NCI-H82 treated with DMSO at 0.1 percent for 48 hours (cell line): Measurements from ENCODE around the gene DOP1A.

Experiments
- DNase-seq: peaks from one replicate; lab custom pipeline; 2025; ENCODE audit not compliant: unreplicated experiment; lab: John Stamatoyannopoulos, UW

The DOP1A gene

GRCh38 chr6:83193747-83194566 is 126.5 kb downstream of the DOP1A start:
- no peak for DNase-seq

DNA sequence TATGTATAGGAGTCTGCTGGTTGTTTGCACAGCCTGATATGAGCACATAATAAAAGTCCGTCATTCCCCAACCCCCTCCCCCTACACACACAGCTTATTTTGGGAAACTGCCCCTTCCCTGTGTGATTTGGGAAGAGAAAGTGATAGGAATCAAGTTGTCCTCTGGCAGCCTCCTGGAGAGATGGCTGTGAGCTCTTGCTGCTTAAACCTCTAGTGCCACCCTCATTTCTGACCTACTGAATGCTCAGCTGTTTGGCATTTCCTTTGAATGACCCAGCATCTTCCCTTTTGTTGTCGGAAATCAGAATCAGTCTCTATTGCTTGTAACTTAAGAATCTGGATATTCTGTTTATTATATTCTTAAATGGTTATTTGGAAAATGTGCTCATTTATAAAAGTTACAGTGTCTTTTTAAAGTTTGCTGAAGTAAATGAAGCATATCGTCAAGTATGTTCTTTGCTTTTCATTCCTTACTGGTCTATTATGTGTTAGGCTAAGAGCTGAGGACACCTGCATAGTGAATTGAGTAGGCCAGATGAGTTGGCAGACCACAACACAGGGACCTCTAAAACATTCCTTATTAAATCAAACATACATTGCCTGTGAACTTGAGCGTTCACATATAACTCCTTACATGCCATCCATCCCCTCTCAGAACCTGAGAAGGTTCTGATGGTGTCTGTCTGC is 131.2 kb downstream of the DOP1A start:
- DNase-seq, result no peak

GRCh38 chr6:83199173-83199862 is 131.8 kb downstream of the DOP1A start:
- no peak for DNase-seq

- no peak for DNase-seq
These were observed 132.4 kb downstream of the DOP1A start for GRCh38 chr6:83199863-83200225.

DNA sequence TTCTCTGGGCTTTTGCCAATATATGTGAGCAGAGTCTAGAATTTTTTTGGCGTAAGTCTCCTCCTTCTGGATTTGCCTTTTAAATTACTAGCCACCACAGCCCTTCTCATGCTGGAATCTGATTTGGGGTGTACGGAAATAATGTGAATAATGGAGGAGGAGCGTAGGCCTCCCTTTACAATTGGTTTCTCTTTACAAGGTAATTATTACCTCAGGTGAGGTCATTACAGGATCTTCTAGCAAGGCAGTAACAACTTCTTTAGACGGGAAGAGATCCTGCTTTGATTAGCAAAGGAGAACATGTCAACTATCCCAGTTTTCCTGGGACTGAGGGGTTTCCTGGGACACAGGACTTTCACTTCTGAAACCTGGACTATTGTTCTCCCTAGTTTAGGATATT is 134.6 kb downstream of the DOP1A start:
- DNase-seq, result no peak

DNA sequence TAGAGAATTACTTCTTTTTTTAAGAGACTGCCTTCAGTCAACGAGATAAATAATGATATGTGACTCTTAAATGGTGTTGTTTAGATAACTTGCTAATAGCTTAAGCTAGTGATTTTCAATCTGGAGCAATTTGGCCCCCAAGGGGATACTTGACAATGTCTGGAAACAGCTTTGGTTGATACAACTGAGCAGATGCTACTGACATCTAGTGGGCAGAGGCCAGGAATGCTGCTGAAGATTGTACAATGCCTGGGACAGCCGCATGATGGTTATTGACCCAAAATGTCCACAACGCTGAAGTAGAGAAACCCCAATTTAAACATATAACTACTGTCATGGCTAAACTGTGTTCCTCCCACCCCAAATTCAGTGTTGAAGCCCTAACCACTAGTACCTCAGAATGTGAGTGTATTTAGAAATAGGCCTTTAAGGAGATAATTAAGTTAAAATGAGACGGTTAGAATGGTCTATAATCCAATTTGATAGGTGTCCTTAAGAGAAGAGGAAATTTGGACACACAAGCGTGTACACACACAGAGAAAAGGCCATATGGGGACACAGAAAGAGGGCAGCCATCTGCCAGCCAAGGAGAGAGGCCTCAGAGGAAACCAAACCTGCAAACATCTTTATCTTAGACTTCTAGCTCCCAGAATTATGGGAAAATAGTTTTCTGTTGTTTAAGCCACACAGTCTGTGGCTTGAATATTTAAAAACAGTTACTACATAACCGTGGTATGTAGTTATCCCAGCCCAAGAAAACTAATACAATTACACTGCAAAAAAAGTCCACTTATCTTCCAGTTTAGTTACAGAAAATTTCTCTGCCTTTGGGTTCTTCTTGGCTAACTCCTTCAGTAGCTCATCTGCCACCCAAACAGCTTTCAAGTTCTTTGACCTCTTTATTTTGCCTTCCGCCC is 147.9 kb downstream of the DOP1A start:
- DNase-seq, result peak; percentile 93

GRCh38 chr6:83216806-83217205 is 149.3 kb downstream of the DOP1A start:
- DNase-seq, result peak; percentile 14
